ENCODE data around the gene NOL12. TPM values are rescaled to one million over a fixed set of nuclear protein-coding genes. Genes with fewer than 3 reads are reported as not detected.
A peak's percentile ranks its signal among the peaks of the same experiment; 100 is the strongest.

NOL12 gene
- polyA plus RNA-seq, 1 donor from 2014 or later = 90.0 TPM

DNA sequence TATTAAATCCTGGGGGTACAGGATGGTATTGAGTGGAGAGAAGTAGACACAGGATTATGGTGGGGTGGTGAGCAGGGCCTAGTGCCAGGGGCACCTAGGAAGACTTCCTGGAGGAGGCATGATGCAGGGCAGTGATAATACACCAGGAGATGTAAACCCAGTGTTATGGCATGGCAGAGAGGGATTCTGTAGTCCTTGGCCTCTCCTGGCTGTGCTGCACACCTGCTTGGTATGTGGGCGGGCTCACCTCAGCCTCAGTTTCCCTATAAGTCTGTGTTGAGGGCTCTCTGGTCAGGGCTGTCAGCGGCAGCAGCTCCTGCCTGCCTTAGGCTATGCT is 25.5 kb upstream of the NOL12 start:
- H3K4me2 ChIP-seq (ENCODE audit: low read length) = peak overlapping the region; percentile 80
- peaks cover 3% of the 10 kb centered on the region for H3F3A ChIP-seq (ENCODE audit: insufficient read depth, low read length, poor library complexity, severe bottlenecking)
- no peaks in the 10 kb centered on the region for H3K36me3 ChIP-seq (ENCODE audit: insufficient read depth, low read length)
- no peaks in the 10 kb centered on the region for H3K9me3 ChIP-seq (ENCODE audit: low read length)
- peaks cover 23% of the 10 kb centered on the region for H3K79me2 ChIP-seq (replicated peaks; ENCODE audit: insufficient read depth, low read length)
- H3K9me2 ChIP-seq (ENCODE audit: insufficient read depth, low read length) = no peaks in the 10 kb centered on the region
- H3K27ac ChIP-seq (ENCODE audit: low read length) = peak overlapping the region; percentile 94
- H3K4me3 ChIP-seq (ENCODE audit: low read length) = peak overlapping the region; percentile 93
- TF ChIP-seq MXI1 (conservative IDR thresholded peaks at IDR 0.05; ENCODE audit: poor library complexity, severe bottlenecking) (no peak), RAD21 (conservative IDR thresholded peaks at IDR 0.05) (no peak), EZH2 (IDR thresholded peaks at IDR 0.05; ENCODE audit: borderline replicate concordance, insufficient read depth, low read length, poor library complexity, severe bottlenecking) (no peak), POLR2AphosphoS5 (IDR thresholded peaks at IDR 0.05) (no peak), EP300 (conservative IDR thresholded peaks at IDR 0.05; ENCODE audit: poor library complexity, severe bottlenecking) (no peak), CTCF (IDR thresholded peaks at IDR 0.05; ENCODE audit: poor library complexity, severe bottlenecking) (no peak)
- TF ChIP-seq, protein P1, sequence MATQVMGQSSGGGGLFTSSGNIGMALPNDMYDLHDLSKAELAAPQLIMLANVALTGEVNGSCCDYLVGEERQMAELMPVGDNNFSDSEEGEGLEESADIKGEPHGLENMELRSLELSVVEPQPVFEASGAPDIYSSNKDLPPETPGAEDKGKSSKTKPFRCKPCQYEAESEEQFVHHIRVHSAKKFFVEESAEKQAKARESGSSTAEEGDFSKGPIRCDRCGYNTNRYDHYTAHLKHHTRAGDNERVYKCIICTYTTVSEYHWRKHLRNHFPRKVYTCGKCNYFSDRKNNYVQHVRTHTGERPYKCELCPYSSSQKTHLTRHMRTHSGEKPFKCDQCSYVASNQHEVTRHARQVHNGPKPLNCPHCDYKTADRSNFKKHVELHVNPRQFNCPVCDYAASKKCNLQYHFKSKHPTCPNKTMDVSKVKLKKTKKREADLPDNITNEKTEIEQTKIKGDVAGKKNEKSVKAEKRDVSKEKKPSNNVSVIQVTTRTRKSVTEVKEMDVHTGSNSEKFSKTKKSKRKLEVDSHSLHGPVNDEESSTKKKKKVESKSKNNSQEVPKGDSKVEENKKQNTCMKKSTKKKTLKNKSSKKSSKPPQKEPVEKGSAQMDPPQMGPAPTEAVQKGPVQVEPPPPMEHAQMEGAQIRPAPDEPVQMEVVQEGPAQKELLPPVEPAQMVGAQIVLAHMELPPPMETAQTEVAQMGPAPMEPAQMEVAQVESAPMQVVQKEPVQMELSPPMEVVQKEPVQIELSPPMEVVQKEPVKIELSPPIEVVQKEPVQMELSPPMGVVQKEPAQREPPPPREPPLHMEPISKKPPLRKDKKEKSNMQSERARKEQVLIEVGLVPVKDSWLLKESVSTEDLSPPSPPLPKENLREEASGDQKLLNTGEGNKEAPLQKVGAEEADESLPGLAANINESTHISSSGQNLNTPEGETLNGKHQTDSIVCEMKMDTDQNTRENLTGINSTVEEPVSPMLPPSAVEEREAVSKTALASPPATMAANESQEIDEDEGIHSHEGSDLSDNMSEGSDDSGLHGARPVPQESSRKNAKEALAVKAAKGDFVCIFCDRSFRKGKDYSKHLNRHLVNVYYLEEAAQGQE (IDR thresholded peaks at IDR 0.05; ENCODE audit: borderline replicate concordance) = no peak
- H3K27me3 ChIP-seq (ENCODE audit: insufficient read depth, low read depth, low read length) = no peaks in the 10 kb centered on the region
- no peaks in the 10 kb centered on the region for H4K20me1 ChIP-seq (ENCODE audit: insufficient read depth)
- peak overlapping the region; percentile 69 for H3K9ac ChIP-seq (ENCODE audit: low read length)
- no peak overlapping the region for H2AFZ ChIP-seq (ENCODE audit: low read depth, low read length)

- H3K9me2 ChIP-seq (ENCODE audit: insufficient read depth, low read length) = no peaks in the 10 kb centered on the region
- H3K27me3 ChIP-seq (ENCODE audit: insufficient read depth, low read depth, low read length) = no peaks in the 10 kb centered on the region
- H3F3A ChIP-seq (ENCODE audit: insufficient read depth, low read length, poor library complexity, severe bottlenecking) = peaks cover 3% of the 10 kb centered on the region
- peaks cover 23% of the 10 kb centered on the region for H3K79me2 ChIP-seq (replicated peaks; ENCODE audit: insufficient read depth, low read length)
- H3K9ac ChIP-seq (ENCODE audit: low read length) = peak overlapping the region; percentile 69
- TF ChIP-seq, protein P1 (IDR thresholded peaks at IDR 0.05; ENCODE audit: borderline replicate concordance) = no peak
- TF ChIP-seq SMC3 (conservative IDR thresholded peaks at IDR 0.05; ENCODE audit: poor library complexity) (peak; percentile 68), POLR2AphosphoS5 (IDR thresholded peaks at IDR 0.05) (peak; percentile 69), MXI1 (conservative IDR thresholded peaks at IDR 0.05; ENCODE audit: poor library complexity, severe bottlenecking) (peak; percentile 80), EP300 (conservative IDR thresholded peaks at IDR 0.05; ENCODE audit: poor library complexity, severe bottlenecking) (peak; percentile 83), RAD21 (conservative IDR thresholded peaks at IDR 0.05) (peak; percentile 77), TAF1 (IDR thresholded peaks at IDR 0.05; ENCODE audit: low read depth) (no peak), EZH2 (IDR thresholded peaks at IDR 0.05; ENCODE audit: borderline replicate concordance, insufficient read depth, low read length, poor library complexity, severe bottlenecking) (no peak), CTCF (IDR thresholded peaks at IDR 0.05; ENCODE audit: poor library complexity, severe bottlenecking) (peak; percentile 77)
- H3K4me3 ChIP-seq (ENCODE audit: low read length) = peak overlapping the region; percentile 93
- H2AFZ ChIP-seq (ENCODE audit: low read depth, low read length) = no peak overlapping the region
- H3K4me2 ChIP-seq (ENCODE audit: low read length) = peak overlapping the region; percentile 80
- H3K9me3 ChIP-seq (ENCODE audit: low read length) = no peaks in the 10 kb centered on the region
- no peaks in the 10 kb centered on the region for H3K36me3 ChIP-seq (ENCODE audit: insufficient read depth, low read length)
- H3K27ac ChIP-seq (ENCODE audit: low read length) = peak overlapping the region; percentile 94
- no peaks in the 10 kb centered on the region for H4K20me1 ChIP-seq (ENCODE audit: insufficient read depth)
Observed at GRCh38 chr22:37661160-37661924, 24.8 kb upstream of the NOL12 start.
